ENCODE measurements around the gene NOP16. TPM values are rescaled to one million over a fixed set of nuclear protein-coding genes. Genes with fewer than 3 reads are reported as not detected.
"Not testable (repeated sequence)": the region's sequence is repeated elsewhere in the genome, so short reads cannot be mapped to it uniquely, and the experiment has no call there.

The NOP16 gene
- total and polyA plus RNA-seq, 2 donors: 19.5 to 30.6 TPM

DNA sequence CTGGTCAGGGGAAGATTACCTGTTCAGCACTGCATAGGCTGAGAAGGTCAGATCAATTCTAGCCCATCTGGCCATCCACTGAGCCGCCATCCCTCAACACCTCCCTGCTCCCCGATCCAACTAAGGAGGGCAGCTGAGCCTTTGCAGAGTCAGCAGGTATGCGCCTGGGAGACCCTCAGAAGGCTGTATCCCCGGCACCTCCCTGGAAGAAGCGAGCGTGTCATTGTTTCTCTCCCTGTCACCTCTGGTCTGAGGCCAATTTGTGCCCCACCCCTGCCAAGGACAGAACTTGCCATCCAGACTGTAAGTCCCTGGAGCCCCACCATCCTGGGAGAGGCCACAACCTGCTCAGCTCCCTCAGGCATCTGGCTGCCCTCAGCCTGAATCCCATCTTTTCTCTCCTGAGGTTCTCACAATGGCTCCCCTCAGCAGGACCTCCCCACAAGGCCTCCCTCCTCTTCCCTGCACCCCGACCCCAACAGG is 25.4 kb upstream of the NOP16 start:
- H3K4me1 ChIP-seq (ENCODE audit: control insufficient read depth in 2 of 2, insufficient read depth in 2 of 2, low read length in 2 of 2): peaks cover 12 to 28% of the 10 kb centered on the region in 2 donors
- peak overlapping the region in 1 of 2 donors; percentile 20 for H3K27ac ChIP-seq (ENCODE audit: low read depth in 1 of 2, low read length in 1 of 2)
- no peaks in the 10 kb centered on the region for H3K27me3 ChIP-seq (ENCODE audit: control insufficient read depth in 2 of 2, insufficient read depth in 1 of 2, low read length in 1 of 2)
- no peaks in the 10 kb centered on the region for H3K9me3 ChIP-seq (ENCODE audit: control insufficient read depth in 2 of 2, insufficient read depth in 1 of 2, low read length in 1 of 2)
- no peak overlapping the region for H3K4me3 ChIP-seq (ENCODE audit: low read length in 2 of 2)
- WGBS: 88% methylated on average over 7 of the region's 7 CpGs
- peaks cover 6 to 11% of the 10 kb centered on the region in 2 donors for H3K36me3 ChIP-seq (ENCODE audit: control insufficient read depth in 2 of 2, insufficient read depth in 2 of 2, low read length in 1 of 2)
- no peak for DNase-seq (ENCODE audit: low read depth in 6 of 9, low spot score in 9 of 9)

DNA sequence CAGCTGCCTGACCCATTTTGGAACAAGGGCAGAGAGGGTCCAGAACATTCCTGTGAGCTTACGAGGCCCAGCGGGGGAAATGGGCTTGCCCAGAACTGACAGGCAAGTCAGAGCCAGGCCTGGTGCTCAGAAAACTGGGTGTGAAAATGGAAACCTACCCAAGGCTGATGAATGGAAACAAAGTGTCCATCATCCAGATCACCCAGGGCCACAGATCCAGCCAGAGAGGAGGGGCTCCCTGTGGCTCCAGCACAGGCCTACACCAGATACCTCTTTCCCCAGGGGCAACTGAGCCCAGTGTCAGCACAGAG is 24.8 kb upstream of the NOP16 start:
- no peaks in the 10 kb centered on the region for H3K27me3 ChIP-seq (ENCODE audit: control insufficient read depth in 2 of 2, insufficient read depth in 1 of 2, low read length in 1 of 2)
- H3K27ac ChIP-seq (ENCODE audit: low read depth in 1 of 2, low read length in 1 of 2): peak overlapping the region in 1 of 2 donors; percentile 12
- H3K9me3 ChIP-seq (ENCODE audit: control insufficient read depth in 2 of 2, insufficient read depth in 1 of 2, low read length in 1 of 2): no peaks in the 10 kb centered on the region
- peaks cover 12 to 28% of the 10 kb centered on the region in 2 donors for H3K4me1 ChIP-seq (ENCODE audit: control insufficient read depth in 2 of 2, insufficient read depth in 2 of 2, low read length in 2 of 2)
- H3K36me3 ChIP-seq (ENCODE audit: control insufficient read depth in 2 of 2, insufficient read depth in 2 of 2, low read length in 1 of 2): peaks cover 6 to 15% of the 10 kb centered on the region in 2 donors
- WGBS: 92% methylated on average over 2 of the region's 2 CpGs
- H3K4me3 ChIP-seq (ENCODE audit: low read length in 2 of 2): no peak overlapping the region
- no peak for DNase-seq (ENCODE audit: low read depth in 6 of 9, low spot score in 9 of 9)

DNA sequence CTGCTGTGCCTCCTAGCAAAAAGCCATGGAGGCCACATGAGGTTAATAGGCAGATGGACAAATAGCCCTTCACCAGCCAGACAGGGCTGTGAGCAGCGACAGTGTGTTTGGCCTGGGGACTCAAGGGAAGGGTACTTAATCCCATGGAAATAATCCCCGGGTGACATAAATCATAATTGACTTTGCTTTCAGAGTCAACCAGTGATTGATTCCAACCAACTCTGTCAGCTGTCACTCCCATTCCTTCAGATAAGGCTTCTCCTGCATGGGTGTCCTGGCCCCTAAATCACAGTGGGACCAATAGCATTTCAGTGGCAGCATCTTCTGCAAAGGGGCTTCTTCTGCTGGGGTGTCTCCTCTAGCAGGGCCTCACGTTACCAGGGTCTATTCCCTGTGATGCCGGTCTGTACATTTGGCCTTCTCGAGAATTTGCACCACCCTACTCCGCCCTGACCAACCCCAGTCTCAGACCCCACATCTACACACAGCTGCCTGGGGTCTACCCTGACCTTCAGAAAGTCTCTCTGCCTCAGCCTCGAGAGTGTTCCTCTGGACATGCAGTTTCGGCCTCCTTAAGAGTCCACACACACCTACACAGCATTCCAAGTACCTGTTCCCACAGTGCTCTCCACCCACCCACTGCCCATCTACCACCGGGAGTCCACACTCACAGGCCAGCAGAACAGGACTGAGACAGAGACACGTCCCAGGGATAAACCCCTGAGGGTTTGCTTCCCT is 24.3 kb upstream of the NOP16 start:
- Histone ChIP-seq H3K27me3 (ENCODE audit: control insufficient read depth in 2 of 2, insufficient read depth in 1 of 2, low read length in 1 of 2) (no peaks in the 10 kb centered on the region), H3K4me3 (ENCODE audit: low read length in 2 of 2) (no peak overlapping the region), H3K4me1 (ENCODE audit: control insufficient read depth in 2 of 2, insufficient read depth in 2 of 2, low read length in 2 of 2) (peaks cover 12 to 28% of the 10 kb centered on the region in 2 donors), H3K9me3 (ENCODE audit: control insufficient read depth in 2 of 2, insufficient read depth in 1 of 2, low read length in 1 of 2) (no peaks in the 10 kb centered on the region), H3K27ac (ENCODE audit: low read depth in 1 of 2, low read length in 1 of 2) (peak overlapping the region in 1 of 2 donors; percentile 32), H3K36me3 (ENCODE audit: control insufficient read depth in 2 of 2, insufficient read depth in 2 of 2, low read length in 1 of 2) (peaks cover 9 to 18% of the 10 kb centered on the region in 2 donors)
- 94% methylated on average over 10 of the region's 10 CpGs for WGBS
- no peak for DNase-seq (ENCODE audit: low read depth in 6 of 9, low spot score in 9 of 9)

DNA sequence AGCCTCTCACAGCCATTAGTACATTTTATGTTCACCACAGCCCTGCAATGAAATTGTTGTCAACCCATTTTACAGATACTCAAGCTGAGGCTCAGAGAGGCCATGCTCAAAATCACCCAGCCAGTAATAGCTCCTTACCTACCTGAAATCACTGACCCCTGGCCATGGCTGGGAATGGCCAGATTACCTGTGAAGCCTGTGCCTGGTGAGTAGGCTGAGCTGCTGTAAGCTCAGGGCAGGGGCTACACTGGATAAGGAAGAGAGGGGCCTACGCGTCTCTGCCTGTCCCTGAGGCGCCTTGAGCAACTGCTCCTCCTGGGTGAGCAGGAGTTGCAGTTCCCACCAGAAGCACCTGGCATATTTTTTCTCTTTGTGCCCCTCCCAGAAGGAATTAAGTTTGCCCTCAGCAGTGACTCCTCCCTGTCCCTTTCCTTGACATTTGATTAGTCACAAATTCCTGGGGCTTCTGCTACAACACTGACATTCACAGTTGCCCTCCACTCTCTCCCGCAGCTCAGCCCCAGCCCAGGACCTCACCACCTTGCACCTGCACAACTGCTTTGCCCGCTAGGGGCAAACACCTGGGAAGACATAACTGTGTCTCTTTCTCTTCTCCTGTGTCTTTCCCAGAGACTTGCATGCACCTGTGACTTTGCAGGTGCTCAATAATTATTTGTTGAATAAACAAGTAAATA is 22.2 kb upstream of the NOP16 start:
- no peak for DNase-seq (ENCODE audit: low read depth in 6 of 9, low spot score in 9 of 9)
- peaks cover 6 to 17% of the 10 kb centered on the region in 2 donors for H3K4me1 ChIP-seq (ENCODE audit: control insufficient read depth in 2 of 2, insufficient read depth in 2 of 2, low read length in 2 of 2)
- no peak overlapping the region for H3K27ac ChIP-seq (ENCODE audit: low read depth in 1 of 2, low read length in 1 of 2)
- H3K4me3 ChIP-seq (ENCODE audit: low read length in 2 of 2): no peak overlapping the region
- peaks cover 22 to 30% of the 10 kb centered on the region in 2 donors for H3K36me3 ChIP-seq (ENCODE audit: control insufficient read depth in 2 of 2, insufficient read depth in 2 of 2, low read length in 1 of 2)
- H3K9me3 ChIP-seq (ENCODE audit: control insufficient read depth in 2 of 2, insufficient read depth in 1 of 2, low read length in 1 of 2): no peaks in the 10 kb centered on the region
- 88% methylated on average over 5 of the region's 5 CpGs for WGBS
- no peaks in the 10 kb centered on the region for H3K27me3 ChIP-seq (ENCODE audit: control insufficient read depth in 2 of 2, insufficient read depth in 1 of 2, low read length in 1 of 2)

DNA sequence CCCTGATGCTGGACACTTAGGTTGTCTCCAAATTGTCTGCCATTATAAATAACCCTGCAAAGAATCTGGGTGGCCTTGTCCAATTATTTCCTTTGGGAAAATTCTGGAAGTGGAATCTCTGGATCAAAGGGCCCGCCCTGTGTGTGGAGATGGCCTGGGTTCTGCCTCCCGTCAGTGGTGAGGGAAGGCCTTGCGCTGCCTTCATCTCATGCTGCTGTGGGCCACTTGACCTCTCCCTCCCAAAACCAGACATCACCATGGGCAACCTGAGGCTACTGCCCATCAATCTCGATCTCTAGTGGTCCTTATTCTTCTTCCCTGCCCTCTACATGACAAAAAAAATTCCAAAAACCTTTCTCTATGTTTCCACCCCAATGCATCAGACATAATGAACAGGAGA is 21.4 kb upstream of the NOP16 start:
- H3K27ac ChIP-seq (ENCODE audit: low read depth in 1 of 2, low read length in 1 of 2): no peak overlapping the region

DNA sequence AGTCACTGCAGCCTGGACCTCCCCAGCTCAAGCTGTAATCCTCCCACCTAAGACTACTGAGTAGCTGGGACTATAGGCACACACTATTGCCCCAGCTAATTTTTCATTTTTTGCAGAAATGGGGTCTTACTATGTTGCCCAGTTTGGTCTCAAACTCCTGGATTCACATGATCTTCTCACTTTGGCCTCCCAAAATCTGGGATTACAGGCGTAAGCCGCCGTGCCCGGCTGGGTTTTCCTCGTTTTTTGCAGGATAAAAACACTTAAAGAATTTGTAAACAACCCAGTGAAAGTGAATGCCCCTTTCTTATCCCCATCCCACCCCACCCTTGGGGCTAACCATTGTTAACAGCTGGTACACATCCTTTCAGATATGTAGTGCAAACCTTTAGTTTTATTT is 20.2 kb upstream of the NOP16 start:
- peaks cover 30 to 31% of the 10 kb centered on the region in 2 donors for H3K36me3 ChIP-seq (ENCODE audit: control insufficient read depth in 2 of 2, insufficient read depth in 2 of 2, low read length in 1 of 2)
- no peaks in the 10 kb centered on the region for H3K27me3 ChIP-seq (ENCODE audit: control insufficient read depth in 2 of 2, insufficient read depth in 1 of 2, low read length in 1 of 2)
- H3K4me1 ChIP-seq (ENCODE audit: control insufficient read depth in 2 of 2, insufficient read depth in 2 of 2, low read length in 2 of 2): peaks cover 0 to 9% of the 10 kb centered on the region in 2 donors
- no peak overlapping the region for H3K4me3 ChIP-seq (ENCODE audit: low read length in 2 of 2)
- WGBS: 99% methylated on average over 5 of the region's 5 CpGs
- no peak overlapping the region for H3K27ac ChIP-seq (ENCODE audit: low read depth in 1 of 2, low read length in 1 of 2)
- no peak for DNase-seq (ENCODE audit: low read depth in 6 of 9, low spot score in 9 of 9)
- H3K9me3 ChIP-seq (ENCODE audit: control insufficient read depth in 2 of 2, insufficient read depth in 1 of 2, low read length in 1 of 2): no peaks in the 10 kb centered on the region

More for the DNA sequence above, 21.4 kb upstream of the NOP16 start:
- Histone ChIP-seq H3K36me3 (ENCODE audit: control insufficient read depth in 2 of 2, insufficient read depth in 2 of 2, low read length in 1 of 2) (peaks cover 26 to 31% of the 10 kb centered on the region in 2 donors), H3K27me3 (ENCODE audit: control insufficient read depth in 2 of 2, insufficient read depth in 1 of 2, low read length in 1 of 2) (no peaks in the 10 kb centered on the region), H3K9me3 (ENCODE audit: control insufficient read depth in 2 of 2, insufficient read depth in 1 of 2, low read length in 1 of 2) (no peaks in the 10 kb centered on the region), H3K4me1 (ENCODE audit: control insufficient read depth in 2 of 2, insufficient read depth in 2 of 2, low read length in 2 of 2) (peaks cover 0 to 10% of the 10 kb centered on the region in 2 donors), H3K4me3 (ENCODE audit: low read length in 2 of 2) (no peak overlapping the region)
- DNase-seq (ENCODE audit: low read depth in 6 of 9, low spot score in 9 of 9): no peak
- over 99% methylated on average over 4 of the region's 4 CpGs for WGBS

DNA sequence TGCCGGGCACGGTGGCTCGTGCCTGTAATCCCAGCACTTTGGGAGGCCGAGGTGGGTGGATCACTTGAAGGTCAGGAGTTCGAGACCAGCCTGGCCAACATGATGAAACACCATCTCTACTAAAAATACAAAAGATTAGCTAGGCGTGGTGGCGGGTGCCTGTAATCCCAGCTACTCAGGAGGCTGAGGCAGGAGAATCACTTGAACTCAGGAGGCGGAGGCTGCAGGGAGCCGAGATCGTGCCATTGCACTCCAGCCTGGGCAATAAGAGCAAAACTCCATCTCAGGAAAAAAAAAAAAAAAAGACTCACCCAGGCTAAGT is 19.8 kb upstream of the NOP16 start:
- not testable (repeated sequence) for H3K9me3 ChIP-seq (ENCODE audit: control insufficient read depth in 2 of 2, insufficient read depth in 1 of 2, low read length in 1 of 2); H3K4me1 ChIP-seq (ENCODE audit: control insufficient read depth in 2 of 2, insufficient read depth in 2 of 2, low read length in 2 of 2); DNase-seq (ENCODE audit: low read depth in 6 of 9, low spot score in 9 of 9); H3K27me3 ChIP-seq (ENCODE audit: control insufficient read depth in 2 of 2, insufficient read depth in 1 of 2, low read length in 1 of 2); H3K27ac ChIP-seq (ENCODE audit: low read depth in 1 of 2, low read length in 1 of 2); H3K4me3 ChIP-seq (ENCODE audit: low read length in 2 of 2)
- peaks cover 30 to 31% of the 10 kb centered on the region in 2 donors for H3K36me3 ChIP-seq (ENCODE audit: control insufficient read depth in 2 of 2, insufficient read depth in 2 of 2, low read length in 1 of 2)
- 95% methylated on average over 10 of the region's 10 CpGs for WGBS

DNA sequence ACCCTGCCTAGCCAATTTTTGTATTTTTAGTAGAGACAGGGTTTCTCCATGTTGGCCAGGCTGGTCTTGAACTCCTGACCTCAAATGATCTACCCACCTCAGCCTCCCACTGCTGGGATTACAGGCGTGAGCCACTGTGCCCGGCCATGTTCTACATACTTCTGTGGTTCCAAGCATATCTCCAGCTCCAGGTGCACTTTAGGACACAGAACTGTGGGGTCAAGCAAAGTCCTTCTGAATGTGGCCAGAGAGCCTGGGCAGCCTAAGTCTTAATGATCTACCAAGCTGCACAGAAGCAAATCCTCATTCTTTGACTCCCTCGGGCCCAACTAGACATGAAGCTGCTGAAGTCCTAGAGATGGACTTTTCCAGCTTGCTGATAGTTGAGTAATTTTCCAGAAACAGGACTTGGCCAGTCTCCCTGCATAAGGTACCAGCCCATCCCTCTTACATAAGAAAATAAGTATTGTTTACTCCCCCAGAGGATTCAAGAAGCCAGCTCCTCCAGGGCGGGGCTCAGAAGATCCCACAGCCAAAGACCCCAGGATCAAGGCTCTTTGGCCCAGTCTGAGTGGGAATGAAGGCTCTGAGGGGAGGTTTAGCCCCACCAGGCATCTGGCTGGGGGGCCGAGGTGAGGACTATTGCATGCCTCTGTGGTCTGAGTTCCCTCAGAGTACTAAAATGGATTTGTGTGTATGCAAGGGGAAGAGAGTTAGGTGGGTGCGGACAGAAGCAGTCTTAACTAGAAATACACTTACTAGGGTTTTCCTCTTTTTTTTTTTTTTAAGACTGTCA is 19.3 kb upstream of the NOP16 start:
- Histone ChIP-seq H3K27ac (ENCODE audit: low read depth in 1 of 2, low read length in 1 of 2) (peak overlapping the region in 1 of 2 donors; percentile 5), H3K4me3 (ENCODE audit: low read length in 2 of 2) (no peak overlapping the region), H3K27me3 (ENCODE audit: control insufficient read depth in 2 of 2, insufficient read depth in 1 of 2, low read length in 1 of 2) (no peaks in the 10 kb centered on the region), H3K4me1 (ENCODE audit: control insufficient read depth in 2 of 2, insufficient read depth in 2 of 2, low read length in 2 of 2) (peaks cover 0 to 6% of the 10 kb centered on the region in 2 donors), H3K9me3 (ENCODE audit: control insufficient read depth in 2 of 2, insufficient read depth in 1 of 2, low read length in 1 of 2) (no peaks in the 10 kb centered on the region), H3K36me3 (ENCODE audit: control insufficient read depth in 2 of 2, insufficient read depth in 2 of 2, low read length in 1 of 2) (peaks cover 30 to 31% of the 10 kb centered on the region in 2 donors)
- WGBS: 96% methylated on average over 6 of the region's 6 CpGs
- DNase-seq (ENCODE audit: low read depth in 6 of 9, low spot score in 9 of 9): no peak

Measured in thymus (tissue), 11 donors.